Thyroid gland (tissue), 4 donors: Measurements from ENCODE around the gene PDE8B. TPM values are rescaled to one million over a fixed set of nuclear protein-coding genes. Genes with fewer than 3 reads are reported as not detected.

Experiments used
- DNase-seq, 2 donors: peaks; one replicate each; pipeline ENCODE4 v3.0.0-alpha.2; 2019
- H3K27ac ChIP-seq, 3 donors: fragments of 200-600 bp; sonication (generic); 1 replicate in 2 of 3; 2 replicates in 1 of 3; pipeline ENCODE4 v1.5.1; 2016 to 2019; ENCODE audit warnings: mild to moderate bottlenecking in 1 of 3, moderate library complexity in 1 of 3
- H3K27me3 ChIP-seq: fragments of 200-600 bp; sonication (generic); one replicate; pipeline ENCODE4 v1.5.1; 2019
- H3K36me3 ChIP-seq, 2 donors: fragments of 200-600 bp; sonication (generic); one replicate each; pipeline ENCODE4 v1.5.1; 2016 to 2019
- H3K4me1 ChIP-seq, 2 donors: fragments of 200-600 bp; sonication (generic); one replicate each; pipeline ENCODE4 v1.5.1; 2017 to 2019
- H3K4me3 ChIP-seq, 3 donors: fragments of 200-600 bp; sonication (generic); replicated peaks in 1 of 3; 1 replicate in 2 of 3; 2 replicates in 1 of 3; pipeline ENCODE4 v1.5.1; 2016; ENCODE audit warnings: mild to moderate bottlenecking in 1 of 3
- H3K9me3 ChIP-seq: fragments of 200-600 bp; sonication (generic); one replicate; pipeline ENCODE4 v1.5.1; 2017
- POLR2A ChIP-seq, 2 donors: fragments of 450-650 bp; IDR thresholded peaks; one replicate each; pipeline ENCODE4 v1.6.1; 2017; ENCODE audit warnings: antibody characterized with exemption in 2 of 2, mild to moderate bottlenecking in 2 of 2, moderate library complexity in 1 of 2
- WGBS, 2 donors: methylation state at CpG; one replicate each; pipeline ENCODE4 v1.1.5; 2017; 5-methylcytosine and 5-hydroxymethylcytosine counted together
- intact Hi-C: fragments of 100-400 bp; cut with DNase I; formaldehyde crosslinking; loops from one replicate; pipeline ENCODE4 v1.15.1; 2023
- total RNA-seq, 4 donors: library from RNA; depleted of rRNA; stranded (reverse); fragments of >200 nt; gene quantifications; one replicate each; pipeline ENCODE4 v1.2.3, GENCODE V29; 2016
- TF ChIP-seq, protein P1 (sequence below), 6 experiments: fragments of 200-600 bp in 3 of 6; fragments of 450-650 bp in 3 of 6; sonication (generic) in 3 of 6; IDR thresholded peaks; one replicate each; pipeline ENCODE4 v1.5.1; 2016 to 2019; ENCODE audit warnings: antibody characterized with exemption in 6 of 6, mild to moderate bottlenecking in 2 of 6, inconsistent platforms in 1 of 6, moderate library complexity in 1 of 6

PDE8B gene
- total RNA-seq, 4 donors from 2014 or later, result 113 to 279 (median 218) TPM

DNA sequence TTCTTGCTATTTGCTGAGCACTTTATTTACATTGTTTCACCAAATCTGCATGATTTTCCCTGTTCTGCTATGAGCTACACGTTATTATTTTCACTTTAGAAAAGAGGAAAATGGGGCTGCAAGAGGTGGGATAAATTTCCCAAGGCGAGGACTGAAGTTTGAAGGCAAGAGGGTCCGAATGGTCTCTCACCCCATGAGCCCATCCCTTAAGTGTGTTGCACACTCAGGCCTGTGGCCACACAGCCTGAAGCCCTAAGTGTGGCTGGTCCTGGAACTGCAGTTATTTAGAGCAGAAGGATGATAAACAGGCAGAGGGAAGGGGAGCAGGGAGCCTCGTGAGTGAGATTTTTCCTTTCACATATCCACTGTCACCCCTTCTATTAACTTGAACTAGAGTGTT is 7.8 kb downstream of the PDE8B start:
- TF ChIP-seq, protein P1, sequence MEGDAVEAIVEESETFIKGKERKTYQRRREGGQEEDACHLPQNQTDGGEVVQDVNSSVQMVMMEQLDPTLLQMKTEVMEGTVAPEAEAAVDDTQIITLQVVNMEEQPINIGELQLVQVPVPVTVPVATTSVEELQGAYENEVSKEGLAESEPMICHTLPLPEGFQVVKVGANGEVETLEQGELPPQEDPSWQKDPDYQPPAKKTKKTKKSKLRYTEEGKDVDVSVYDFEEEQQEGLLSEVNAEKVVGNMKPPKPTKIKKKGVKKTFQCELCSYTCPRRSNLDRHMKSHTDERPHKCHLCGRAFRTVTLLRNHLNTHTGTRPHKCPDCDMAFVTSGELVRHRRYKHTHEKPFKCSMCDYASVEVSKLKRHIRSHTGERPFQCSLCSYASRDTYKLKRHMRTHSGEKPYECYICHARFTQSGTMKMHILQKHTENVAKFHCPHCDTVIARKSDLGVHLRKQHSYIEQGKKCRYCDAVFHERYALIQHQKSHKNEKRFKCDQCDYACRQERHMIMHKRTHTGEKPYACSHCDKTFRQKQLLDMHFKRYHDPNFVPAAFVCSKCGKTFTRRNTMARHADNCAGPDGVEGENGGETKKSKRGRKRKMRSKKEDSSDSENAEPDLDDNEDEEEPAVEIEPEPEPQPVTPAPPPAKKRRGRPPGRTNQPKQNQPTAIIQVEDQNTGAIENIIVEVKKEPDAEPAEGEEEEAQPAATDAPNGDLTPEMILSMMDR (IDR thresholded peaks at IDR 0.05), result peak in 3 of 6 experiments; percentile 18 to 31 (median 28)
- no peak for TF ChIP-seq POLR2A (IDR thresholded peaks at IDR 0.05)
- intact Hi-C loops, result no loop called here
- WGBS, 2 donors, result 71 to 79% methylated on average over 4 of the region's 4 CpGs

GRCh38 chr5:77221115-77221514 is 10.6 kb downstream of the PDE8B start:
- no peak for TF ChIP-seq POLR2A (IDR thresholded peaks at IDR 0.05)
- TF ChIP-seq, protein P1 (IDR thresholded peaks at IDR 0.05), result no peak
- H3K9me3 ChIP-seq, result no peaks in the 10 kb centered on the region
- H3K4me3 ChIP-seq, result no peak overlapping the region
- peaks cover 21 to 41% of the 10 kb centered on the region in 2 donors for H3K4me1 ChIP-seq
- no peaks in the 10 kb centered on the region for H3K27me3 ChIP-seq
- intact Hi-C loops, result no loop called here
- WGBS, 2 donors, result 90 to 91% methylated on average over 3 of the region's 3 CpGs
- no peak for DNase-seq
- no peaks in the 10 kb centered on the region for H3K36me3 ChIP-seq
- H3K27ac ChIP-seq, result no peak overlapping the region

More for the DNA sequence above, 7.8 kb downstream of the PDE8B start:
- Histone ChIP-seq H3K36me3 (no peaks in the 10 kb centered on the region), H3K4me1 (peaks cover 33 to 51% of the 10 kb centered on the region in 2 donors), H3K9me3 (no peaks in the 10 kb centered on the region), H3K4me3 (no peak overlapping the region), H3K27me3 (no peaks in the 10 kb centered on the region), H3K27ac (no peak overlapping the region)
- no peak for DNase-seq

- no peak for DNase-seq
- Histone ChIP-seq H3K27ac (peak overlapping the region in 1 of 3 donors; percentile 52), H3K27me3 (no peaks in the 10 kb centered on the region), H3K9me3 (no peaks in the 10 kb centered on the region), H3K36me3 (no peaks in the 10 kb centered on the region), H3K4me1 (peaks cover 21 to 41% of the 10 kb centered on the region in 2 donors), H3K4me3 (no peak overlapping the region)
- WGBS, 2 donors, result 75 to 81% methylated on average over 1 of the region's 1 CpG
- intact Hi-C loops, result no loop called here
- TF ChIP-seq, protein P1 (IDR thresholded peaks at IDR 0.05), result no peak
- TF ChIP-seq POLR2A (IDR thresholded peaks at IDR 0.05), result no peak
These were observed 12.2 kb downstream of the PDE8B start for GRCh38 chr5:77222722-77223121.

DNA sequence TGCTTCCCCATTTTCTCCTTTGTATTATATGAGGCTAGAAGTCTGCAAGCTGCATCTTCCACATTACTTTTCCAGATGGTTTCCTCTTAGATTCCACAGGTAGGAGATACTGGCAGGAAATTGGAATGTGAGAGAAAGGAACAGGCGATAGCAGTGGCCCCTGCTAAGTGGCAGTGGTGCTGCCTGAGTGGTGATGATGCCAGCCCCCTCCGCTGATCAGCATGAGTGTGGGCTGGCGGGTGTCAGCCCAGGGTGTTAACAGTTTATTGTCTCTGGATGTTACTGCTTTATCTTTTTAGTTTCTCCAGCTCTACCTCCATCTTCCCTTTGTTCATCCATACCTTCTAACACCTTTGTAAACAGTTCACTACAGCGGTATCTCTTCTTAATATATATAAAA is 13.2 kb downstream of the PDE8B start:
- Histone ChIP-seq H3K4me1 (peaks cover 18 to 37% of the 10 kb centered on the region in 2 donors), H3K36me3 (no peaks in the 10 kb centered on the region), H3K4me3 (no peak overlapping the region), H3K27ac (no peak overlapping the region), H3K9me3 (no peaks in the 10 kb centered on the region), H3K27me3 (no peaks in the 10 kb centered on the region)
- intact Hi-C loops, result no loop called here
- 94% methylated on average over 4 of the region's 4 CpGs for WGBS, 2 donors
- no peak for TF ChIP-seq POLR2A (IDR thresholded peaks at IDR 0.05)
- TF ChIP-seq, protein P1 (IDR thresholded peaks at IDR 0.05), result no peak
- no peak for DNase-seq

DNA sequence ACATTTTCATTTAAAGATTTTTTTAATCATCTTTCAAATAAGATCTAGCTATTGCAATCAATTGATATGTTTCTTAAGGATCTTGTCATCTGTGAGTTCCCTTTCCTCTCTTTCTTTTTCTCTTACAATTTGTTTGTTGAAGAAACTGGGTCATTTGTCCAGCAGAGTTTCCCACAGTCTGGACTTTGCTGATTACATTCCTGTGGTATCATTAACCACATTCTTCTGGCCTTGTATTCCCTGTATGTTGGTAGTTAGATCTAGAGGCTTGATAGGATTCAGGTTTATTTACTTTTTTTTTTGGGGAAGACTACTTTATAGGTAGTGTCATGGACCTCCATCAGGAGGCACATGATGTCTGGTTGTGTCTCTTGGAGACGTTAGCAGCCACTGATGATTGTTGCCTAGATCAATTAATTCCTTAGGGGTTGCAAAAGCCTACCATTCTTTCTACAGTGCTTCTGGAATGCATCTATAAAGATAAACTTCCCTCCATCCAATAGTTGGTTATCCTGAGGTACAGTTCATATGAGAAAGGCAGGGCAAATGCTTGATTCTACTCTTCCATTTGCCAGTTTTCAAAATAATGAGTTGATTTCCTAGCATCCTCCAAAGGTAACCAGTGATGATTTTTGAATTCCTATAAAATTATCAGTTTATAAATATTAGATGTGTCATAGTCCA is 14.3 kb downstream of the PDE8B start:
- Histone ChIP-seq H3K4me1 (peaks cover 16 to 36% of the 10 kb centered on the region in 2 donors), H3K9me3 (no peaks in the 10 kb centered on the region), H3K27ac (peak overlapping the region in 2 of 3 donors; percentile 0 to 1), H3K36me3 (no peaks in the 10 kb centered on the region), H3K4me3 (no peak overlapping the region), H3K27me3 (no peaks in the 10 kb centered on the region)
- intact Hi-C loops, result no loop called here
- DNase-seq, result no peak
- TF ChIP-seq, protein P1 (IDR thresholded peaks at IDR 0.05), result no peak
- TF ChIP-seq POLR2A (IDR thresholded peaks at IDR 0.05), result no peak
- 66 to 71% methylated on average over 1 of the region's 1 CpG for WGBS, 2 donors
